BLaER1 (cell line): ENCODE data around the gene BTN2A1.
"Not testable (repeated sequence)": the region's sequence is repeated elsewhere in the genome, so short reads cannot be mapped to it uniquely, and the experiment has no call there.

Experiments
- H3K27ac ChIP-seq: shearing (Covaris generic); formaldehyde crosslinking; 2 replicates; pipeline ENCODE4 v1.8.1; 2022
- H3K27me3 ChIP-seq: shearing (Covaris generic); formaldehyde crosslinking; 2 replicates; pipeline ENCODE4 v1.8.1; 2022
- H3K36me3 ChIP-seq: shearing (Covaris generic); formaldehyde crosslinking; 2 replicates; pipeline ENCODE4 v1.8.1; 2022
- H3K4me1 ChIP-seq: shearing (Covaris generic); formaldehyde crosslinking; 2 replicates; pipeline ENCODE4 v1.8.1; 2022
- H3K4me2 ChIP-seq: shearing (Covaris generic); formaldehyde crosslinking; 2 replicates; pipeline ENCODE4 v1.8.1; 2022
- H3K4me3 ChIP-seq: shearing (Covaris generic); formaldehyde crosslinking; 2 replicates; pipeline ENCODE4 v1.8.1; 2022
- H3K9ac ChIP-seq: shearing (Covaris generic); formaldehyde crosslinking; 2 replicates; pipeline ENCODE4 v1.8.1; 2022
- H3K9me3 ChIP-seq: shearing (Covaris generic); formaldehyde crosslinking; 2 replicates; pipeline ENCODE4 v1.8.1; 2022
- H4K20me1 ChIP-seq: shearing (Covaris generic); formaldehyde crosslinking; 2 replicates; pipeline ENCODE4 v1.8.1; 2022
- Cebpa-rat ChIP-seq: shearing (Covaris generic); IDR thresholded peaks from 2 replicates; pipeline ENCODE4 v1.8.1; 2022

BTN2A1 gene

DNA sequence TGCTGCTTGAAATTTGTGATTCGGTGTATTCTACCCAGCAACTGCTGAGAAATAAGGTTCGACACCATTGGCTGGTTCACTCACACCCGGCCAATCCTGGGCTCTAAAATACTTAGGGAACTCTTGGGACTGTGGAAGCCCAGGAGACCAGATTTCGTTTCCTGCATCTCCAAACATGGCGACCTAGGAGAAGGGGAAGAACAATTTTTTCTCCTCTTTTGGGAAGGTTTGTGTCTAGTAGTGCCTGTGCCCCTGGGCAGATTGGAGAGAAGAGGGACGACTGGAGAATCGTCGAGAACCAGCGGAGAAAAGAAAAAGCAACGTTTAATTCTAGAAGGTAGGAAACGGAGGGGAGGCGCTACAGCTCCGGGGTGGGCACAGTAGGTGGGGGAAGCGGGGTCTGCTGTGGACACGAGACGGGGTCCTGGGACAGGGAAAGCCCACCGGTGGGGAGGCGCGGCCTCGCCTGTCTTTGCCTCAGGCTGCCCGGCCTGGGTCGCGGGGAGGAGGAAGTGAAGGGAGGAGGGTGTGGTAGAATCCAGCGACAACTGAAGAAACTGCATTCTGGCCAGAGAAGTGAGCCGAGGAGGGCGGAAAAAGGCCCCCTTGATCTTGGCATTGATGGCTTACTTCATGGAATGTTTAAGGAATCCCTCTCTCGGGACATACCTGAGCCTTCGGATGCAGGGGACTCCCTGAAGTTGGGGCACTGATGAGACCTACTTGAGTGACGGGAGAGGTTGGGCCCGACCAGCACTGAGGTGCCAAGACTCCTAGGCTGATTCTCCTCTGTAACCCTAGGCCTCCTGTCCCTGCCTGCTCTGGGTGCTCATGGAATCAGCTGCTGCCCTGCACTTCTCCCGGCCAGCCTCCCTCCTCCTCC, at the start of gene BTN2A1:
Gene BTN2A1, plus strand, starts transcription at position 150 of the 883 bp plus-strand sequence. Its CDS starts 682 bp downstream, at position 832.
- Histone ChIP-seq H3K27ac (peak within 1 kb of the TSS; percentile 95), H3K4me2 (peak within 1 kb of the TSS; percentile 89), H3K36me3 (peaks cover 41% of the 10 kb centered on the region), H3K4me3 (peak within 1 kb of the TSS; percentile 89), H3K9me3 (no peaks in the 10 kb centered on the region), H4K20me1 (peaks cover 34% of the 10 kb centered on the region; the same call in 1 of the 2 replicates), H3K4me1 (peaks cover 67% of the 10 kb centered on the region), H3K27me3 (no peaks in the 10 kb centered on the region), H3K9ac (peak within 1 kb of the TSS; percentile 93)
- no peak for TF ChIP-seq Cebpa-rat

DNA sequence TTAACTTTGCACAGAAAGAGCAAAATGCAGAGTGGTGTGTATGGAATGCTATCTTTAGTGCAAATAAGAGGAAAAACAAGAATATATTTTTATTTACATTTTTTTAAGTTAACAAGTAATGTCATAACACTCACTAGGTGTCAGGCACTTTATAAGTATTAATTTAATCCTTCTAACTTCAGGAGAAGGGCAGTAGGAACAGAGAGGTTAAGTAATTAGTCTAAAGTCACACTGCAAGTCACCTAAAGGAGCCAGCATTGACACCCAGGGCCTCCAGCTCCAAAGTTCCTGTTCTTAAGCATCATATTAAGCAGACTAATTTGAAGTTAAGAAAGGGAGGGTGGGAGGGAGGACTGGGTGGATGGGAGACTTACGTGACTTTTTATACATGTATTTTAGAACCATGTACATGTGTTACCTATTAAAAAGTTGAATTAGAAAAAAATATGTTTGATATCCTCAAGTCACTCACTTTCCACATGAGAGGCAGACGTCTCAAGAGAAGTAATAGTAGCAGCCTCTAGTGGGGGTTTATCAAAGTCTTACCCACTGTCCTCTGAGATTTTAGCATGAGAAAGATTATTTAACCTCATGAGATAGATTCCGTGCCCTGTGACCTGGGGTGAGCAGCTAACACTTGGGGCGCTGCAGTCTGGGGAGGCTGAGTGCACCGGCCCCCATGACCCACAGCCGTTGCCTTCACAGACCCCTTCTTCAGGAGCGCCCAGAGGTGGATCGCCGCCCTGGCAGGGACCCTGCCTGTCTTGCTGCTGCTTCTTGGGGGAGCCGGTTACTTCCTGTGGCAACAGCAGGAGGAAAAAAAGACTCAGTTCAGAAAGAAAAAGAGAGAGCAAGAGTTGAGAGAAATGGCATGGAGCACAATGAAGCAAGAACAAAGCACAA, 48.7 kb upstream of the BTN2A1 start:
- Histone ChIP-seq H3K36me3 (peaks cover 88% of the 10 kb centered on the region), H3K4me2 (no peak overlapping the region)

DNA sequence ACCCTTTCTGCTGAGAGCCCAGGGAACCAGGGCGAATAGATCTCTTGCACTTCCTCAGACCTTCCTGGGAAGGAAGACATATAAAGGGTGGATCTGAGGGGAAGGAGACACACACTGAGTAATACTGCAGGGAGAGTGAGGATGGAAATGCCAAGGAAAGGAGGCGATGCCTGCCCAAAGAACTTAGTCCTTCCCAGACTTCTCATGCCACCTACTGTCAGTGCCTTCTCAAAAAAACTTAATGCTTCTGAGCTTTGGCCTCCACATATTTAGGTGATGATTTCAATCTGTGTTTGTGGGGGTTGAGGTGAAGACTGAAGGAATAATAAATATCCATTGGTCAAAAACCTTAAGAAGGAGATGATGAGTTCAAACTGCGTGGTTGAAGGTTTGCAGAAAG, 46.0 kb upstream of the BTN2A1 start:
- Histone ChIP-seq H3K27ac (0 out of 2 replicates have a peak overlapping the region, but pooled peaks have one; percentile 1), H4K20me1 (peaks cover 7% of the 10 kb centered on the region; the same call in 1 of the 2 replicates), H3K4me1 (peaks cover 39% of the 10 kb centered on the region), H3K4me3 (no peak overlapping the region), H3K4me2 (no peak overlapping the region), H3K9ac (no peak overlapping the region), H3K36me3 (peaks cover 69% of the 10 kb centered on the region), H3K27me3 (no peaks in the 10 kb centered on the region), H3K9me3 (peaks cover 5% of the 10 kb centered on the region)
- TF ChIP-seq Cebpa-rat: no peak

More for the DNA sequence above, 48.7 kb upstream of the BTN2A1 start:
- Histone ChIP-seq H3K27me3 (no peaks in the 10 kb centered on the region), H4K20me1 (peaks cover 3% of the 10 kb centered on the region; the same call in 1 of the 2 replicates), H3K4me1 (peaks cover 34% of the 10 kb centered on the region), H3K4me3 (no peak overlapping the region), H3K9ac (no peak overlapping the region), H3K27ac (no peak overlapping the region), H3K9me3 (no peaks in the 10 kb centered on the region)
- no peak for TF ChIP-seq Cebpa-rat

GRCh38 chr6:26412228-26412627, 45.5 kb upstream of the BTN2A1 start:
- Histone ChIP-seq H3K4me1 (peaks cover 35% of the 10 kb centered on the region), H3K9ac (no peak overlapping the region), H3K4me2 (no peak overlapping the region), H3K4me3 (no peak overlapping the region), H3K36me3 (peaks cover 69% of the 10 kb centered on the region), H3K9me3 (peaks cover 10% of the 10 kb centered on the region), H3K27me3 (no peaks in the 10 kb centered on the region), H3K27ac (0 out of 2 replicates have a peak overlapping the region, but pooled peaks have one; percentile 1), H4K20me1 (peaks cover 7% of the 10 kb centered on the region; the same call in 1 of the 2 replicates)
- TF ChIP-seq Cebpa-rat: no peak

- H3K36me3 ChIP-seq: peaks cover 69% of the 10 kb centered on the region
- H3K4me3 ChIP-seq: no peak overlapping the region
- H3K4me1 ChIP-seq: peaks cover 35% of the 10 kb centered on the region
- H3K4me2 ChIP-seq: 0 out of 2 replicates have a peak overlapping the region, but pooled peaks have one; percentile 57
- no peak overlapping the region for H3K9ac ChIP-seq
- no peak for TF ChIP-seq Cebpa-rat
- H3K9me3 ChIP-seq: peaks cover 17% of the 10 kb centered on the region
- no peak overlapping the region for H3K27ac ChIP-seq
- H3K27me3 ChIP-seq: no peaks in the 10 kb centered on the region
- peaks cover 7% of the 10 kb centered on the region; the same call in 1 of the 2 replicates for H4K20me1 ChIP-seq
Observed at GRCh38 chr6:26412954-26413353, 44.8 kb upstream of the BTN2A1 start.

DNA sequence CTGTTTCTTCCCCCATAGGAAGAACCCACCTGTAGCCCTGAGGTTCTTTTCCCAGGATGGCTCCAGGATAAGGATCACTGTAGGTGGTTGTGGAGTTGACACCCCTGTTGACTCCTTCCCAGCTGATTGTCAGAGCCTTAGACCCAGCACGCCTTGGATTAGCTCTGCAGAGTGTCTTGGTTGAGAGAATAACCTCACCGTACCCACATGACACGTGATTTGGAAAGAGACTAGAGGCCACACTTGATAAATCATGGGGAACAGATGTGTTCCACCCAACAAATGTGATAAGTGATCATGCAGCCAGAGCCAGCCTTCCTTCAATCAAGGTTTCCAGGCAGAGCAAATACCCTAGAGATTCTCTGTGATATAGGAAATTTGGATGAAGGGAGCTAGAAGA, 43.5 kb upstream of the BTN2A1 start:
- H3K27me3 ChIP-seq: no peaks in the 10 kb centered on the region
- peaks cover 64% of the 10 kb centered on the region for H3K36me3 ChIP-seq
- H3K27ac ChIP-seq: no peak overlapping the region
- H3K9me3 ChIP-seq: peaks cover 31% of the 10 kb centered on the region
- H3K4me1 ChIP-seq: peaks cover 35% of the 10 kb centered on the region
- no peak overlapping the region for H3K9ac ChIP-seq
- H3K4me3 ChIP-seq: no peak overlapping the region
- peak overlapping the region; percentile 57 for H3K4me2 ChIP-seq
- TF ChIP-seq Cebpa-rat: no peak
- peaks cover 7% of the 10 kb centered on the region; the same call in 1 of the 2 replicates for H4K20me1 ChIP-seq

DNA sequence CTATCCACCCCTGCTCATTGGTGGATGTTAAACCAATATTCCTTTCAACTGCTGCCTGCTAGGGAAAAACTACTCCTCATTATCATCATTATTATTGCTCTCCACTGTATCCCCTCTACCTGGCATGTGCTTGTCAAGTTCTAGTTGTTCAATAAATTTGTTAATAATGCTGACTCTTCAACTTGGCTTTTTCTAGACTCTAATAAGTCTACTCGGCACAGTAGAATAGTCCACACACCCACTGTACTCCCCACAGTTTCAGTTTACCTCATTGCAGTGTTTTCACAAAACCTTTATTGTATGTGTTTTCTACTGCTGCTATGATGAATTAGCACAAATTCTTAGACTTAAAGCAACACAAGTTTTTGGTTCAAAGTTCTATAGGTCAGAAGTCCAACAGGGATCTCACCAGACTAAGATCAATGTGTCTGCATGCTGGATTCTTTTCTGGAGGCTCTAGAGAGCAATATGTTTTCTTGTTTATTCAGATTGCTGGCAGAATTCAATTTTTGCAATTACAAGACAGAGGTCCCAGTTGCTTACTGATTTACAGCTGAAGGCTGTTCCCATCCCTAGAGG, 42.6 kb upstream of the BTN2A1 start:
- Histone ChIP-seq H3K36me3 (peaks cover 56% of the 10 kb centered on the region), H3K27me3 (no peaks in the 10 kb centered on the region), H4K20me1 (peaks cover 7% of the 10 kb centered on the region; the same call in 1 of the 2 replicates), H3K4me2 (peak overlapping the region; percentile 57), H3K27ac (no peak overlapping the region), H3K9ac (no peak overlapping the region), H3K4me3 (no peak overlapping the region), H3K9me3 (peaks cover 32% of the 10 kb centered on the region), H3K4me1 (peaks cover 35% of the 10 kb centered on the region)
- TF ChIP-seq Cebpa-rat: no peak

GRCh38 chr6:26415791-26416190, 42.0 kb upstream of the BTN2A1 start:
- H3K4me2 ChIP-seq: no peak overlapping the region

GRCh38 chr6:26416288-26416687, 41.5 kb upstream of the BTN2A1 start:
- no peaks in the 10 kb centered on the region for H3K27me3 ChIP-seq
- no peak for TF ChIP-seq Cebpa-rat
- peaks cover 32% of the 10 kb centered on the region for H3K9me3 ChIP-seq
- H3K4me3 ChIP-seq: no peak overlapping the region
- H3K27ac ChIP-seq: no peak overlapping the region
- peaks cover 45% of the 10 kb centered on the region for H3K36me3 ChIP-seq
- H3K4me2 ChIP-seq: no peak overlapping the region
- H3K9ac ChIP-seq: no peak overlapping the region
- peaks cover 7% of the 10 kb centered on the region; the same call in 1 of the 2 replicates for H4K20me1 ChIP-seq
- H3K4me1 ChIP-seq: peaks cover 42% of the 10 kb centered on the region

More at GRCh38 chr6:26415791-26416190, 42.0 kb upstream of the BTN2A1 start:
- Histone ChIP-seq H3K27ac (no peak overlapping the region), H4K20me1 (peaks cover 7% of the 10 kb centered on the region; the same call in 1 of the 2 replicates), H3K27me3 (no peaks in the 10 kb centered on the region), H3K4me1 (peaks cover 38% of the 10 kb centered on the region), H3K4me3 (no peak overlapping the region), H3K9ac (no peak overlapping the region), H3K36me3 (peaks cover 50% of the 10 kb centered on the region), H3K9me3 (peaks cover 32% of the 10 kb centered on the region)
- no peak for TF ChIP-seq Cebpa-rat

DNA sequence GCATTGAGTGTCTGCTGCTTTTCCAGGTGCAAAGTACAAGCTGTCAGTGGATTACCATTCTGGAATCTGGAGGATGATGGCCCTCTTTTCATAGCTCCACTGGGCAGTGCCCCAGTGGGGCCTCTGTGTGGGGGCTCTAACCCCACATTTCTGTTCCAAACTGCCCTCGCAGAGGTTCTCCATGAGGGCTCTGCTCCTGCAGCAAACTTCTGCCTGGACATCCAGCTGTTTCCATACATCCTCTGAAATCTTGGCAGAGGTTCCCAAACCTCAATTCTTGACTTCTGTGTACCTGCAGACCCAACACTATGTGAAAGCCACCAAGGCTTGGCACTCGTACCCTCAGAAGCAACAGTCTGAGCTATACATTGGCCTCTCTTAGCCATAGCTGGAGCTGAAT, 39.7 kb upstream of the BTN2A1 start:
- Histone ChIP-seq H3K4me3 (0 out of 2 replicates have a peak overlapping the region, but pooled peaks have one; percentile 20), H3K9me3 (peaks cover 32% of the 10 kb centered on the region), H3K4me1 (peaks cover 47% of the 10 kb centered on the region), H3K36me3 (peaks cover 30% of the 10 kb centered on the region)
- not testable (repeated sequence) for H3K9ac ChIP-seq, H3K27me3 ChIP-seq, H3K4me2 ChIP-seq, H4K20me1 ChIP-seq, H3K27ac ChIP-seq

DNA sequence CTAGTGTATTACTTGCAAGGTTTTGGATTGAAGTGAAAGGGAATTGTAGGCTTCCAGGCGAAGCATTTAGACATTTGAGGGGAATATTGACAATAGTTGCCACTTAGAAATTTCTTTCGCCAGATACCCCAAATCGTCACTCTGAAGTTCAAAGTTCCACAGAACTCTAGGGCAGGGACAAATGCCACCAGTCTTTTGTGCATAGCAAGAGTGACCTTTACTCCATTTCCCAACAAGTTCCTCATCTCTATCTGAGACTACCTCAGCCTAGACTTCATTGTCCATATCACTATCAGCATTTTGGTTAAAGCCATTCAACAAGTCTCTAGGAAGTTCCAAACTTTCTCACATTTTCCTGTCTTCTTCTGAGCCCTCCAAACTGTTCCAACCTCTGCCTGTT, 39.0 kb upstream of the BTN2A1 start:
- Histone ChIP-seq H3K4me1 (peaks cover 41% of the 10 kb centered on the region), H3K9me3 (peaks cover 32% of the 10 kb centered on the region), H3K36me3 (peaks cover 30% of the 10 kb centered on the region)
- H3K4me3 ChIP-seq, H3K4me2 ChIP-seq, H3K27me3 ChIP-seq, H4K20me1 ChIP-seq, H3K9ac ChIP-seq, H3K27ac ChIP-seq: not testable (repeated sequence)
